ENCODE results near the gene GIT2. TPM values are rescaled to one million over a fixed set of nuclear protein-coding genes. Genes with fewer than 3 reads are reported as not detected.

GIT2 gene
- total and polyA plus RNA-seq, 9 donors: 17.4 to 58.8 (median 43.7) TPM

DNA sequence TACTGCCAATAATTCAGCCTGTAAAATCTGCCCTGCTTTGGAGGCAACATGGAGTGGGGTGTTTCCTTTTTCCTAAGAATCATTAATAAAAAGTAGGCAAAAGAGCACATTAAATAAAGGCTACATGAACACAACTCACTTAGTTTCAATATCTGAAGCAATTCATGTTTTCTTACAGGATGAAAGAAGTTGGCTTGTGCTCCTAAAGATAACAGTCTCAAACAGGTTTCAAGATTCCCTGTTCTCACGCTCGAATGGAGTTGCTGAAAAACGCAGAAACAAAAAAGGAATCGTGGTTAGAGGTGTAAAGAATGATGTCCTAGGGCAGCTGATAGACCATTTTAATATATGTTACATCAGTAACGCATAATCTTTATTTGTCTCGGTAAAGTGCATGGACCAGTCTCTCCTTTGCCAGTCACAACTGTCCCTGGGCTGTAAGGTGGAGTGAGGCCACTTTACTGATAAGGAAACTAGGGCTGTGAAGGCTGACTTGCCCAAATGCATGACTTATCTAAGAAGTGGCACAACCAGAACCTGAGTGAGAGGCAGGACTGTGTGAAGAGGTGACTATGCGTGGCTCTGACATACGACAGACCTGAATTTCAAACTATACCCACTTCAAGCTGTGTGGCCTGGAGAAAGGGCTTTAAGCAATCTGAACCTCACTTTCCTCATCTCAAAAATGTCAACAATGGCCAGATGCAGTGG, 12.6 kb downstream of the GIT2 start:
- Histone ChIP-seq H3K4me1 (ENCODE audit: insufficient read depth) (no peaks in the 10 kb centered on the region), H3K27me3 (no peaks in the 10 kb centered on the region), H3K27ac (no peak overlapping the region), H3K36me3 (no peaks in the 10 kb centered on the region), H3K9me3 (no peaks in the 10 kb centered on the region), H3K4me3 (no peak overlapping the region)
- TF ChIP-seq POLR2A (IDR thresholded peaks at IDR 0.05): no peak
- no peak for TF ChIP-seq EP300 (IDR thresholded peaks at IDR 0.05)
- TF ChIP-seq, protein P1, sequence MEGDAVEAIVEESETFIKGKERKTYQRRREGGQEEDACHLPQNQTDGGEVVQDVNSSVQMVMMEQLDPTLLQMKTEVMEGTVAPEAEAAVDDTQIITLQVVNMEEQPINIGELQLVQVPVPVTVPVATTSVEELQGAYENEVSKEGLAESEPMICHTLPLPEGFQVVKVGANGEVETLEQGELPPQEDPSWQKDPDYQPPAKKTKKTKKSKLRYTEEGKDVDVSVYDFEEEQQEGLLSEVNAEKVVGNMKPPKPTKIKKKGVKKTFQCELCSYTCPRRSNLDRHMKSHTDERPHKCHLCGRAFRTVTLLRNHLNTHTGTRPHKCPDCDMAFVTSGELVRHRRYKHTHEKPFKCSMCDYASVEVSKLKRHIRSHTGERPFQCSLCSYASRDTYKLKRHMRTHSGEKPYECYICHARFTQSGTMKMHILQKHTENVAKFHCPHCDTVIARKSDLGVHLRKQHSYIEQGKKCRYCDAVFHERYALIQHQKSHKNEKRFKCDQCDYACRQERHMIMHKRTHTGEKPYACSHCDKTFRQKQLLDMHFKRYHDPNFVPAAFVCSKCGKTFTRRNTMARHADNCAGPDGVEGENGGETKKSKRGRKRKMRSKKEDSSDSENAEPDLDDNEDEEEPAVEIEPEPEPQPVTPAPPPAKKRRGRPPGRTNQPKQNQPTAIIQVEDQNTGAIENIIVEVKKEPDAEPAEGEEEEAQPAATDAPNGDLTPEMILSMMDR (IDR thresholded peaks at IDR 0.05): no peak
- WGBS, 3 donors: 85 to 96% (median 88%) methylated on average over 8 of the region's 8 CpGs
- intact Hi-C loops (cut with DNase I): no loop called here
- DNase-seq: no peak

DNA sequence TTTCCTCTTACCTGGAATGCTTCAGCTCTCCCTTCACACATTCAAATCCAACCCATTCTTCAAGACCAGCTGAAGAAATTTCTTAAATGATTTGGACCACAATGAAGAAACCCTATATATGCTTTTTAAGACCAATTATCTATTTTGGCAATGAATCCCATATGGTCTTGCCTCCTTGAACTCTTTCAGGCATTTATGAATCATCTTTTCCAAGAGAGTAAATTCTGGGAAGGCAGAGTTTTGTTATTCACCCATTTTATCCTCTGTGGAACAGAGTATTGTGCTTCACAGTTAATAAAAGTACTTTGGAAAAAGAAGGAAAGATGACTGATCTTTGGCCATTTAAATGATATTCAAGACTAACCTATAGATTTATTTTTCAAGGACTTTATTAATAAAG, 14.0 kb downstream of the GIT2 start:
- Histone ChIP-seq H3K36me3 (no peaks in the 10 kb centered on the region), H3K27me3 (no peaks in the 10 kb centered on the region), H3K9me3 (no peaks in the 10 kb centered on the region), H3K4me1 (ENCODE audit: insufficient read depth) (no peaks in the 10 kb centered on the region), H3K4me3 (no peak overlapping the region), H3K27ac (no peak overlapping the region)
- intact Hi-C loops (cut with DNase I): no loop called here
- DNase-seq: no peak
- TF ChIP-seq, protein P1 (IDR thresholded peaks at IDR 0.05): no peak
- no peak for TF ChIP-seq POLR2A (IDR thresholded peaks at IDR 0.05)
- TF ChIP-seq EP300 (IDR thresholded peaks at IDR 0.05): no peak

DNA sequence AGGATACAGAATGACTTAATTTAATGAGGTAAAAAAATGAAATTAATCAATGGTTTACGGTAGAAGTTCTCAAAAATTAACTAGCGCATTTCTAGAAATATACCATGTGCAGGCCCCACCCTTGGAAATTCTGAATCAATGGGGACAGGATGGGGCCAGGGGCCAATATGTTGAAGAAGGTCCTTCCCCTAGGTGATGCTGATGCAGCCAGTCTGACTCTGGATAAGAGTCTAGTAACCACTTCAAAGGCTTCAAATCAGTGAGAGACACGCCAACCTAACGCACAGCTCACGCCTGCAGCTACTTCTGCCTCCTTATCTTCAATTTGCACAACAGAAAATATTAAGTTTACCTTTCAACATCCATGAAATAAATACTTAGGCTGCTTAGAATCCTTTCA, 14.9 kb downstream of the GIT2 start:
- intact Hi-C loops (cut with DNase I): no loop called here
- TF ChIP-seq POLR2A (IDR thresholded peaks at IDR 0.05): no peak
- TF ChIP-seq, protein P1 (IDR thresholded peaks at IDR 0.05): no peak
- TF ChIP-seq EP300 (IDR thresholded peaks at IDR 0.05): no peak
- 95 to 96% (median 96%) methylated on average over 5 of the region's 5 CpGs for WGBS, 3 donors
- Histone ChIP-seq H3K36me3 (no peaks in the 10 kb centered on the region), H3K4me1 (ENCODE audit: insufficient read depth) (no peaks in the 10 kb centered on the region), H3K27ac (no peak overlapping the region), H3K9me3 (no peaks in the 10 kb centered on the region), H3K27me3 (no peaks in the 10 kb centered on the region), H3K4me3 (no peak overlapping the region)
- DNase-seq: no peak

DNA sequence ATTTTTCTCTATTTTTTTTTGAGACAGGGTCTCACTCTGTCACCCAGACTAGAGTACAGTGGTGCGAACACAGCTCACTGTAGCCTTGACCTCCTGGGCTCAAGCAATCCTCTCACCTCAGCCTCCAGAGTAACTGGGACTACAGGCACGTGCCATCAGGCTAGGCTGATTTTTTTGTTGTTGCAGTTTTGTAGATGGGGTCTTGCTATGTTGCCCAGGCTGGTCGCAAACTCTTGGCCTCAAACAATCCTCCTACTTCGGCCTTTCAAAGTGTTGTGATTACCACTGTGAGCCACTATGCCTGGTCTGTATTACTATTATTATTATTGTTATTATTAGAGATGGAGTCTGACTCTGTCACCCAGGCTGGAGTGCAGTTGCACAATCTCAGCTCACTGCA, 23.3 kb downstream of the GIT2 start:
- Histone ChIP-seq H3K4me3 (no peak overlapping the region), H3K4me1 (ENCODE audit: insufficient read depth) (no peaks in the 10 kb centered on the region), H3K36me3 (no peaks in the 10 kb centered on the region), H3K9me3 (no peaks in the 10 kb centered on the region), H3K27me3 (no peaks in the 10 kb centered on the region), H3K27ac (no peak overlapping the region)
- DNase-seq: no peak
- intact Hi-C loops (cut with DNase I): no loop called here
- TF ChIP-seq, protein P1 (IDR thresholded peaks at IDR 0.05): no peak
- TF ChIP-seq POLR2A (IDR thresholded peaks at IDR 0.05) (no peak), EP300 (IDR thresholded peaks at IDR 0.05) (no peak)
- 88 to 94% (median 91%) methylated on average over 4 of the region's 4 CpGs for WGBS, 3 donors
